Retinal pigment epithelial cell (primary cell): ENCODE measurements around the gene PTPRD.

ENCODE experiments used
- DNase-seq: peaks from one replicate; pipeline ENCODE4 v3.0.0-alpha.2; 2010; ENCODE audit warnings: low read depth
- H3K4me3 ChIP-seq: 2 replicates; pipeline ENCODE4 v1.5.1; 2011; ENCODE audit warnings: mild to moderate bottlenecking, low read length, control low read depth, moderate library complexity
- TF ChIP-seq, protein P1 (sequence below): conservative IDR thresholded peaks from 2 replicates; pipeline ENCODE4 v1.5.1; 2011; ENCODE audit warnings: low read depth, low read length, control low read depth, inconsistent platforms

Gene PTPRD

DNA sequence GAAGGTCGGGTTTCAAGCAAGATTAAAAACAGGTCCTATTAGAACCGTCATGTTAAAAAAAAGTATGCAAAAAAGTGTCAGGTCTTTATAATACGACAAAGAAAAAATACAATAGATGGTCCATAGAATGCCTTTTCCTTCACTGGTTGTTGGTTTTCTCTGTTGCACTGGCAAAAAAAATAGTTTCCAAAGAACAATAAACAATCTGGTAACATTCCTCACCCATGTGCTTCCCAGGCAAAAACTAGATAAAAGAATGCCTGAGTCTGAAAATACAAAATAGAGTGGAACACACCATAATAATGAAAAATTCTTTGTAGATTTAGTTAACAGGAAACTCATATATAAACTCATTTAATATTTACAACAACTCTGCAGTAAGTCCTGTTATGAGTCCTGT, 2223.3 kb downstream of the PTPRD start:
- TF ChIP-seq, protein P1, sequence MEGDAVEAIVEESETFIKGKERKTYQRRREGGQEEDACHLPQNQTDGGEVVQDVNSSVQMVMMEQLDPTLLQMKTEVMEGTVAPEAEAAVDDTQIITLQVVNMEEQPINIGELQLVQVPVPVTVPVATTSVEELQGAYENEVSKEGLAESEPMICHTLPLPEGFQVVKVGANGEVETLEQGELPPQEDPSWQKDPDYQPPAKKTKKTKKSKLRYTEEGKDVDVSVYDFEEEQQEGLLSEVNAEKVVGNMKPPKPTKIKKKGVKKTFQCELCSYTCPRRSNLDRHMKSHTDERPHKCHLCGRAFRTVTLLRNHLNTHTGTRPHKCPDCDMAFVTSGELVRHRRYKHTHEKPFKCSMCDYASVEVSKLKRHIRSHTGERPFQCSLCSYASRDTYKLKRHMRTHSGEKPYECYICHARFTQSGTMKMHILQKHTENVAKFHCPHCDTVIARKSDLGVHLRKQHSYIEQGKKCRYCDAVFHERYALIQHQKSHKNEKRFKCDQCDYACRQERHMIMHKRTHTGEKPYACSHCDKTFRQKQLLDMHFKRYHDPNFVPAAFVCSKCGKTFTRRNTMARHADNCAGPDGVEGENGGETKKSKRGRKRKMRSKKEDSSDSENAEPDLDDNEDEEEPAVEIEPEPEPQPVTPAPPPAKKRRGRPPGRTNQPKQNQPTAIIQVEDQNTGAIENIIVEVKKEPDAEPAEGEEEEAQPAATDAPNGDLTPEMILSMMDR, result no peak
- no peak overlapping the region for H3K4me3 ChIP-seq
- DNase-seq, result no peak

DNA sequence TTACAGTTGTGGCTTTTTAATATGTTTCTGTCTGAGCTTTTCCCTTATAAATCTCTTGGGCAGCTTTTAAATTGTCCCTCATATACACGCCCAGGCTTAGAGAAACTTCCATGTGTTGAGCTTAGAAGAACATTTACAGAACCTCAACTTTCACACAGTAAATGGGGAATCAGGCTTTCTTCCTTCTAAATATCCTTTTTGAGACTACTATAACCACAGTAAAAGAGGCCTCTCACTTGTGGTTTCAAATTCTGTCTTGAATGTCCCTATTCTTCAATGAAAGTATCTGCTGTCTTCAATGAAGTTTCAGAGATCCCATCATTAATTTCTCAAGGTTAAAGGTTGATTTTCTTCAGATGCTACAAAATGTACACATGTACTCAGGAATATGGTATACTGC, 2224.7 kb downstream of the PTPRD start:
- DNase-seq, result no peak
- no peak overlapping the region for H3K4me3 ChIP-seq
- TF ChIP-seq, protein P1, result no peak

DNA sequence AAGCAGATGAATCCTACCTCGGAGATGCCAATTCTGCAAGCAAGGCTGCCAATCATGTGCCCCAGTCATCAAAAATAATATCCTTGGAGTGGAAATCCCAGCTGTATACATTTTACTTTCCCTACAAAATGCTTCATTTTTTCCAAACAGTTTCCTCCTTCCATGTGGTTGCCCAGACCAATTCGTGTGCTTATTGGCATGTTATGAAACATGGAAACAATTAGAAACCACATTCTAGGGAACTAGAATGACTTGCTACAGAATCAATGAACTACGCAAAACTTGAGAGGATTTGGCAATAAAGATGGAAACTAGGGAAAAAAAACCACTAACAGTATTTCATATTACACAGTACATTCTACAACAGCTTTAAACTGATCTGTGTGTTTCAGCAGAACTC, 2228.7 kb downstream of the PTPRD start:
- no peak for DNase-seq
- TF ChIP-seq, protein P1, result no peak
- H3K4me3 ChIP-seq, result no peak overlapping the region

DNA sequence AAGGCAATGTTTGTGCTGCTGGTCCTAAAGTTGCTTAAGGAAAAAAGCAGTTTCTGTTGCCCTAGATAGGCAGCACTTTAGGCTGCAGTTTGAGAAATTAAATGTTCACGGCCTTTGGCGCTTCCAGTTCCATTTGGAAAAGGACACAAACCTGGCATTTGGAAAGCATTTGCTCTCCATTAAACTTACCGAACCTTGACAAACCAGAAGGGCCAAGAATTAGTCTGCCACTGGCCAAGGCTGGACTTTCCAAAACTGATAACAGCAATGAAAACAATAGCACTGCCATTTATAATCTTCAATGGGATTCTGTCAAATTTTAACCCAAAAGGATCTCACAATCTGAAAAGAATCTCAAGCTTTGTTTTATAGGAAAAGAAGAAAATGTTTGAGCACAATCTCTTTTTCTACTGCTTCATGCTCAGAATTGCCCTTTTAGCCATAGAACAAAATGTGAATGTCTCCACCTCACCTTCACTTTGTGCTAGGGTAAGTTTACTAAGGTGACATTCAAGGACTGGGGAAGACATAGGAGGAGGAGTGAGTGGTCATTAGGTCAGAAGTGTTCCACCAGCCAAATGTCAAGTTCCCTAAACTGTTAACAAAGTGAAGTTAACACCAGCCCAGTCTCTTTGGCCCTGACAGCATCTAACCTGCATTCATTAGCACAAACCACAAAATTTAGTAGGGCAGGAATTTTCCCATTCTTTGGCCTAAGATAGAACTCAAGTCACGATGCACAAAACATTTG, 2229.8 kb downstream of the PTPRD start:
- TF ChIP-seq, protein P1, result no peak
- DNase-seq, result no peak
- H3K4me3 ChIP-seq, result no peak overlapping the region

DNA sequence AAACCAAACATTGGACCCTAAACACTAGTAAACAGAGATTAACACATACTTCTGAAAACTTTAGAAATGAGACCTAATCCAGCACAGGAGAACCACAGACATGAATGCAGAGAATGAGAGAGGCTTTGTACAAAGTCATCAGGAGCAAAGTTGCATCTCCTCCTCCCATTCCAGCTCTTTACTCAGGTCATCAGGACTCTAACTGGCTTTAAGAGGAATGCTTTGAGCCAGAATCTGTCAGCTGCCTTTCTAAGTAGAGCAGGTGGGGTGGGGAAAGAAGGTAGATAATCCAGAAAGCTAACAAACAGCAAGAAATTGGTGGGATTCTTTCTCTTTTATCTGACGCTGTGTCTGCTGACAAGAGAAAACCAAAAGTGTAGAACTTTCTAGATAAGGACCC, 2230.5 kb downstream of the PTPRD start:
- DNase-seq, result no peak
- H3K4me3 ChIP-seq, result no peak overlapping the region
- TF ChIP-seq, protein P1, result no peak

DNA sequence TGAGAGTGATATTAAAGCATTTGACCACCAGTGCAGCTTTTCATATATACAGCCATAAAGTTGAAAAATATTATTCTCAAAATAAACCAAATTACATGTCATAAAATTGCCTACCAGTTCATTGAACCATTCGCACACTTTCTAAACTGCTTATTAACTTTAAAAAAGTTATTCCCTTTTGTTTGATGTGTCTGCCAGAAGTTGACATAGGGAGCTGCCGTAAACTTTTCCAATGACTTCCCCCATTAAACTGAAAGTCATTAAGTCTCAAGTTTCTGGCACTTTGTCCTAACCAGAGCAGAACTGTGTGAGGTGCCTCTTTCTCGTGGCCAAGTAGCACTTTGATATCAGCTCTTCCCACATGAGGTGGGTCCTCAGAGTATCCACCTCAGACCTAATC, 2231.2 kb downstream of the PTPRD start:
- no peak overlapping the region for H3K4me3 ChIP-seq
- no peak for DNase-seq
- TF ChIP-seq, protein P1, result no peak

DNA sequence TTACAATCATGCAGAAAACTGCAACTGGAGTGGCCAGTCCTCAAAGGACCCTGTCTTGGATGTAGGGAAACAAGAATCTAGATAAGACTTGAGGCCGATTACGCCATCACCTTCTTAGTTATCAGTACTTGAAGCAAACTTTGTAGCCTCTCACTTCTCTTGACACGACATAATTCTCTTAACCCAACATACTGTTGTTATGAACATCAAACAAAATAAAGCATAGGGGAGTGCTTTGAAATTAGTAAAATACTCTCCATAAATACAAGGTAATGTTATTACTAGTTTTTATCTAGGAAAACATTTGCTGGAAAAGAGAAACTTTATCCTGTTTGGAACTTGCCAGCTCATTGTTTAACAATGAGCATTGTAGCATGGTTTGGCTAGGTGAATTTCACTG, 2238.3 kb downstream of the PTPRD start:
- H3K4me3 ChIP-seq, result no peak overlapping the region
- no peak for DNase-seq
- TF ChIP-seq, protein P1, result no peak
